ENCODE results near the gene HESX1.

DNA sequence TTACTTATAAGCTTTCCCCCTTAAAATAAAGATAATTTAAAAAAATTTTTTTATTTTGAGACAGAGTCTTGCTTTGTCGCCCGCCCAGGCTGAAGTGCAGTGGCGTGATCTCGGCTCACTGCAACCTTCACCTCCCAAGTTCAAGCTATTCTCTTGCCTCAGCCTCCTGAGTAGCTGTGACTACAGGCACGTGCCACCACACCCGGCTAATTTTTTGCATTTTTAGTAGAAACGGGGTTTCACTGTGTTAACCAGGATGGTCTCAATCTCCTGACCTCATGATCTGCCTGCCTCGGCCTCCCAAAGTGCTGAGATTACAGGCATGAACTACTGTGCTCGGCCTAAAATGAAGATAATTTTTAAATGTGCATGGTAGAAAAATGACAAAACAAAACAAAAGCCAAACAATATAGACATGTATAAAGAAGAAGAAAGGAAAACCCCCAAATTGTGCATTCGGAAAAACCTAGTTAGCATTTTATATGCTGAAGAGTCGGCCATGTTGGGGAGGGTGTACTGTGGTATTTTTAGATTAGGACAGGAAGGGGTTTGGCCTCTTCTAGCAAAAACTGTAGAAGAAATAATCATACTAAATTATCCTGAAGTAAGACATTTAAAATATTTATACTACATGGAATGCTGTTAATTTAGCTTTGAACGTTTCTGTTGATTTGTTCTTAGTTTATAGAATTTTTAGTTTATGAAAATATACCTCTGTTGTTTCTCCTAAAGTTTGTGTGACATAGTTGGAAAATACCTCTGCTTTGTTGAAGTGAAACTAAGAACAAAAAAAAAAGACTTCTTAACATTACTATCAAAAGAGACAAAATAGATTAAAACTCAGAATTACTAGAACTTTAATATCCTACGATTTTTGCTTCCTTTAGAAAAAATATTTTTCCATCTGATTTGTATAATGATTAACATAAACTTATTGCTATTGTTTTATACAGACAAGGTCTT lies 35.1 kb upstream of the HESX1 start:
- TF ChIP-seq, protein P1, sequence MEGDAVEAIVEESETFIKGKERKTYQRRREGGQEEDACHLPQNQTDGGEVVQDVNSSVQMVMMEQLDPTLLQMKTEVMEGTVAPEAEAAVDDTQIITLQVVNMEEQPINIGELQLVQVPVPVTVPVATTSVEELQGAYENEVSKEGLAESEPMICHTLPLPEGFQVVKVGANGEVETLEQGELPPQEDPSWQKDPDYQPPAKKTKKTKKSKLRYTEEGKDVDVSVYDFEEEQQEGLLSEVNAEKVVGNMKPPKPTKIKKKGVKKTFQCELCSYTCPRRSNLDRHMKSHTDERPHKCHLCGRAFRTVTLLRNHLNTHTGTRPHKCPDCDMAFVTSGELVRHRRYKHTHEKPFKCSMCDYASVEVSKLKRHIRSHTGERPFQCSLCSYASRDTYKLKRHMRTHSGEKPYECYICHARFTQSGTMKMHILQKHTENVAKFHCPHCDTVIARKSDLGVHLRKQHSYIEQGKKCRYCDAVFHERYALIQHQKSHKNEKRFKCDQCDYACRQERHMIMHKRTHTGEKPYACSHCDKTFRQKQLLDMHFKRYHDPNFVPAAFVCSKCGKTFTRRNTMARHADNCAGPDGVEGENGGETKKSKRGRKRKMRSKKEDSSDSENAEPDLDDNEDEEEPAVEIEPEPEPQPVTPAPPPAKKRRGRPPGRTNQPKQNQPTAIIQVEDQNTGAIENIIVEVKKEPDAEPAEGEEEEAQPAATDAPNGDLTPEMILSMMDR (conservative IDR thresholded peaks at IDR 0.05; ENCODE audit: low read length), result no peak
- TF ChIP-seq EZH2phosphoT487 (IDR thresholded peaks at IDR 0.05; ENCODE audit: borderline replicate concordance, low read depth, low read length), result no peak

Data from OCI-LY7 (cell line).